Measurements from ENCODE around the gene HDAC8. TPM values are rescaled to one million over a fixed set of nuclear protein-coding genes. Genes with fewer than 3 reads are reported as not detected.
"Not testable (repeated sequence)": the region's sequence is repeated elsewhere in the genome, so short reads cannot be mapped to it uniquely, and the experiment has no call there.

Gene HDAC8
- total RNA-seq, 2 experiments from 2014 or later = 5.8 to 6.8 TPM

GRCh38 chrX:72326605-72327300, 245.9 kb downstream of the HDAC8 start:
- H3K27ac Mint-ChIP-seq = no peak overlapping the region
- no peaks in the 10 kb centered on the region for H3K9me3 Mint-ChIP-seq
- DNase-seq = no peak
- Histone ChIP-seq H3K27ac (ENCODE audit: low read depth in 1 of 2, low read length in 2 of 2) (no peak overlapping the region), H3K27me3 (ENCODE audit: control insufficient read depth in 1 of 2, insufficient read depth in 2 of 2, low read length in 2 of 2) (no peaks in the 10 kb centered on the region), H3K36me3 (ENCODE audit: insufficient read depth, low read length) (no peaks in the 10 kb centered on the region), H3K4me1 (ENCODE audit: insufficient read depth, low read length) (no peaks in the 10 kb centered on the region), H3K4me3 (ENCODE audit: low read length) (no peak overlapping the region), H3K9me3 (ENCODE audit: control insufficient read depth in 1 of 2, insufficient read depth in 1 of 2, low read length in 2 of 2) (no peaks in the 10 kb centered on the region)
- no peak overlapping the region for H3K4me3 Mint-ChIP-seq
- intact Hi-C loops (cut with DNase I, micrococcal nuclease) = no loop called here
- TF ChIP-seq CTCF (IDR thresholded peaks at IDR 0.05) = no peak
- no peaks in the 10 kb centered on the region for H3K27me3 Mint-ChIP-seq
- CTCF ChIA-PET = interaction anchor here (0.5 kb wide), 1 partner anchor 1911 kb away, joined by 3 read pairs; no protein-coding TSS in a partner anchor
- ATAC-seq (ENCODE audit: poor library complexity) = no peak
- H3K36me3 Mint-ChIP-seq (ENCODE audit: low read depth) = peaks cover 3% of the 10 kb centered on the region
- H3K4me1 Mint-ChIP-seq (ENCODE audit: low read depth) = peaks cover 4% of the 10 kb centered on the region
- POLR2A ChIA-PET = no interaction called here

- H3K36me3 Mint-ChIP-seq (ENCODE audit: low read depth); DNase-seq; H3K4me3 ChIP-seq (ENCODE audit: low read length); H3K27ac ChIP-seq (ENCODE audit: low read depth in 1 of 2, low read length in 2 of 2); H3K27me3 Mint-ChIP-seq; H3K27ac Mint-ChIP-seq; H3K36me3 ChIP-seq (ENCODE audit: insufficient read depth, low read length); H3K4me3 Mint-ChIP-seq; H3K4me1 ChIP-seq (ENCODE audit: insufficient read depth, low read length); H3K27me3 ChIP-seq (ENCODE audit: control insufficient read depth in 1 of 2, insufficient read depth in 2 of 2, low read length in 2 of 2); ATAC-seq (ENCODE audit: poor library complexity); H3K9me3 ChIP-seq (ENCODE audit: control insufficient read depth in 1 of 2, insufficient read depth in 1 of 2, low read length in 2 of 2); CTCF ChIA-PET; H3K4me1 Mint-ChIP-seq (ENCODE audit: low read depth); H3K9me3 Mint-ChIP-seq; intact Hi-C loops (cut with DNase I, micrococcal nuclease); POLR2A ChIA-PET: not testable (repeated sequence)
These were observed 253.0 kb downstream of the HDAC8 start for GRCh38 chrX:72319651-72320050.

- ATAC-seq (ENCODE audit: poor library complexity) (no peak), DNase-seq (no peak)
- no peak overlapping the region for H3K27ac ChIP-seq (ENCODE audit: low read depth in 1 of 2, low read length in 2 of 2)
- no peaks in the 10 kb centered on the region for H3K27me3 Mint-ChIP-seq
- TF ChIP-seq CTCF (IDR thresholded peaks at IDR 0.05) = no peak
- H3K27ac Mint-ChIP-seq = no peak overlapping the region
- H3K27me3 ChIP-seq (ENCODE audit: control insufficient read depth in 1 of 2, insufficient read depth in 2 of 2, low read length in 2 of 2) = no peaks in the 10 kb centered on the region
- H3K36me3 ChIP-seq (ENCODE audit: insufficient read depth, low read length) = no peaks in the 10 kb centered on the region
- CTCF ChIA-PET = no interaction called here
- intact Hi-C loops (cut with DNase I, micrococcal nuclease) = no loop called here
- H3K4me1 Mint-ChIP-seq (ENCODE audit: low read depth) = no peaks in the 10 kb centered on the region
- no peaks in the 10 kb centered on the region for H3K9me3 ChIP-seq (ENCODE audit: control insufficient read depth in 1 of 2, insufficient read depth in 1 of 2, low read length in 2 of 2)
- no peak overlapping the region for H3K4me3 ChIP-seq (ENCODE audit: low read length)
- no peaks in the 10 kb centered on the region for H3K4me1 ChIP-seq (ENCODE audit: insufficient read depth, low read length)
- H3K36me3 Mint-ChIP-seq (ENCODE audit: low read depth) = no peaks in the 10 kb centered on the region
- POLR2A ChIA-PET = no interaction called here
- H3K4me3 Mint-ChIP-seq = no peak overlapping the region
- no peaks in the 10 kb centered on the region for H3K9me3 Mint-ChIP-seq
These were observed 255.5 kb downstream of the HDAC8 start for GRCh38 chrX:72317139-72317538.

All from CD4-positive, alpha-beta T cell (primary cell).